NCI-H2227 (cell line): ENCODE results near the gene PLAC1.

Experiments
- DNase-seq: peaks from one replicate; lab custom pipeline; 2025; ENCODE audit not compliant: unreplicated experiment; lab: John Stamatoyannopoulos, UW

The PLAC1 gene

DNA sequence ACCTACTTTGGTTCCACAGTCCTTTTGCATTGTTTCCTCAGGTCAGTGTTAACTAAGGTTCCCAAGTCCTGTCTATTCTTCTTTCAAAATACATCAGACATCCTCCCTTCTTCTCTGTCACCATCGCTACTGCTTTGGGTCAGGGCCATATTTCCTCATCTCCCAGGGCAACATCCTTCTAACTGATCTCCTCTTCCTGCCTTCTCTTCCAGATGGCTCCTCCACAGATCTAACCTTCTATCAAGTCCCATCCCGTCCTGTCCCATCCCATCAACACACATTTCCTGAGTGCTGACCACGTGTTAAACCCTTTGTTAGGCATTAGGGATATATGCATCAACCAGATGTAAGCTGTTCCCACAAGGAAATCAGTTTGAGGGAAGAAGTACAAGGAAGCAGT lies 25.9 kb downstream of the PLAC1 start:
- DNase-seq: no peak

- peak; percentile 61 for DNase-seq
Observed at GRCh38 chrX:134631426-134632346, 26.6 kb downstream of the PLAC1 start.

- DNase-seq: no peak
Observed at GRCh38 chrX:134628663-134629062, 29.6 kb downstream of the PLAC1 start.

- no peak for DNase-seq
Observed at GRCh38 chrX:134626434-134626833, 31.8 kb downstream of the PLAC1 start.

- no peak for DNase-seq
Observed at GRCh38 chrX:134625315-134625718, 33.0 kb downstream of the PLAC1 start.

DNA sequence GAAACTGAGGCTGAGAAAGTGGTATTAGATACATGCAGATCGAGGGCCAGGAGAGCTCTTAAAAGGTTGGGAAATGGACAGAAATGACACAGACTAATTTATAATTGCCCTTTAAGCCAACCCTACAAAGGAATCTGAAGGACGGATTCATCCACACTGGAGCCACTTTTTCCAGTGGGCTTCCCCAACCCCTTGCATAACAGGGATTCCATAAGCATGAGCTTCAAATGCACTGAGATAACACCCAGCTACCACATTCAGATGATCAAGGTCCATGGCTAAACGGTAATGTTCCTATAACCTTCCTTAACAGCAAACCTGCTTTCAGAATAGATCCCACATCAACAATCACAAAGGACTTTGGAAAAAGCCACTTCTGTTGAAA lies 34.2 kb downstream of the PLAC1 start:
- no peak for DNase-seq

- DNase-seq: no peak
Observed at GRCh38 chrX:134623293-134624045, 34.8 kb downstream of the PLAC1 start.

GRCh38 chrX:134622813-134623185 lies 35.5 kb downstream of the PLAC1 start:
- DNase-seq: no peak

DNA sequence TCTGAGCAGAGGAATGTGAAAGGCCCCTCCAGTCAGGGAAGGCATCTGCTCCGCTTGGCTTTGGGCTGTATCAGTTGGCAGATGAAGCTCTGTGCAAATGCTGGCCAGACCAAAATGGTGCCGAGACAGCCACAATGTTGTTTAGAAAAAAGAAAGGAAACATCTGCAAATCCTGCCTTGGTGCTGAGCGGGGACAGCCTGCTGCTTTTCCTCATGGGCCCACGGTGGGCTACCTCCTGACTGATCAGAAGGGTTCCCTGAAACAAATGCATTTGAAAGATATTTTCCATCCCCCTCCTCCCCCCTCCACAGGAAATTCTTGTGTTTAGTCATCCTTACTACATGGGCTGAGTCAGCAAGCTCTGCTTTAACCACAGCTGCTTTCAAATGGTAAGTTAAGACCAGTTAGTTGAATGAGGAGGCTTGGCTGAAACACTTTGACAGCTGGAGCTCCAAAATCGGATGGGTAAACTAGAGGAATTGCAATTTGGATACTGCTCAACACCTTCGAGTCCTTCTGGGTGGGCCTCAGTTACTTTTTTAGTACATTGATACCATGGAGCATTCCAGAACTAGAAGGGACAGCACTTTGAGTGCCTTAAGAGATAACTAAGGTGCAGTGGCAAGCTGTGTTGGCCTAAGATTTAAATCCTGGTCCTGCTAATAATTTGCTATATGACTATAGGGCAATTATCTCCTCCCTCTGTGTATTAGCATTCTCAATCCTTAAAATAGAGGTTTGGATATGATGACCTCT lies 36.0 kb downstream of the PLAC1 start:
- no peak for DNase-seq

GRCh38 chrX:134619838-134620237 lies 38.4 kb downstream of the PLAC1 start:
- DNase-seq: no peak

DNA sequence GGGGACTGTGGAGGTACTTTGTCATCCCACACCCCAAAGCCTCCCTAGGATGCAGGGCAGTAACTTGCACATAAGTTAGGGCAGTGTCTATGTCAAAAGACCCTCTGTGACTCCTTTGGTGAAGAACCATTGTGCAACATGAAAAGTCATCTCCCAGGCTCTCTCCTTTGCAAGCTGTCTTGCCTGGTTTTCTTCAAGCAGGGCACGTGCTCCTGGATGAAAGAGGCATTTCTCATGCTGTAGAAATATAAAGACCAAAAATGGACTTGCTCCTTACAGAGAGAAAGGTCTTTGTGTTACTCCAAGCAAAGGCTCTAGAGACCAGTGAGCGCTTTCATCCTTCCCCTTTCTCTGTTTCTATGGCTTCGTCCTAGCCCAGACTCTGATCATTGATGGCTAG lies 44.9 kb downstream of the PLAC1 start:
- DNase-seq: no peak

DNA sequence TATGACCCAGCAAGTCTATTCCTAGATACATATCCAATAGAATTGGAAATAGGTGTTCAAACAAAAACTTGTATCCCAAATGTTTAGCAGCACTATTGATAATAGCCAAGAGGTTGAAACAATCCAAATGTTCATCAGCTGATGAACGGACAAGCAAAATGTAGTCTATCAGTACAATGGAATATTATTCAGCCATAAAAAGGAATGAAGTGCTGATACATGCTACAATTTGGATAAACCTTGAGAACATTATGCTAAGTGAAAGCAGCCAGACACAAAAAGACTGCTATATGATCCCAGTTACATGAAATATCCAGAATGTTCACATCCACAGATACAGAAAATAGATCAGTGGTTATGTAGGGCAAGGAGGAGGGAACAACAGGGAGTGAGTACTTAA lies 50.1 kb downstream of the PLAC1 start:
- DNase-seq: no peak

GRCh38 chrX:134607523-134607922 lies 50.7 kb downstream of the PLAC1 start:
- no peak for DNase-seq

- DNase-seq: peak; percentile 46
Observed at GRCh38 chrX:134604701-134605311, 53.5 kb downstream of the PLAC1 start.

- DNase-seq: no peak
Observed at GRCh38 chrX:134603806-134604700, 54.2 kb downstream of the PLAC1 start.

DNA sequence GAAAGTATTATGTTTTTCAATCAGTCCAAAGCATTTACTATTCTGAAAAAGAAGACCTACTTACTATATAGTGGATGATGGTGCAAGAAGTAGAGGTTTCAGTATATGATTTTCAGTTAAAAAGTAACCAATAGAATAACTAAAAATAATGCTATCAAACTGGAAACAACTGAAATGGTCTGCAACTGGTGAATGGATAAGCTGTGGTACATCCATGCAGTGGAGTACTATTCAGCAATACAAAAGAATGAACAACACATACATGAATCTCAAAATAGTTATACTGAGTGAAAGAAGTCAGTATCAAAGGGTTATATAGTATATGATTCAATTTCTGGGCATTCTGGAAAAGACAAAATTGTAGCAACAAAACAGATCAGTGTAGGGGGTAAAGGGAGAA lies 55.9 kb downstream of the PLAC1 start:
- no peak for DNase-seq

- DNase-seq: no peak
Observed at GRCh38 chrX:134601240-134601765, 57.0 kb downstream of the PLAC1 start.

DNA sequence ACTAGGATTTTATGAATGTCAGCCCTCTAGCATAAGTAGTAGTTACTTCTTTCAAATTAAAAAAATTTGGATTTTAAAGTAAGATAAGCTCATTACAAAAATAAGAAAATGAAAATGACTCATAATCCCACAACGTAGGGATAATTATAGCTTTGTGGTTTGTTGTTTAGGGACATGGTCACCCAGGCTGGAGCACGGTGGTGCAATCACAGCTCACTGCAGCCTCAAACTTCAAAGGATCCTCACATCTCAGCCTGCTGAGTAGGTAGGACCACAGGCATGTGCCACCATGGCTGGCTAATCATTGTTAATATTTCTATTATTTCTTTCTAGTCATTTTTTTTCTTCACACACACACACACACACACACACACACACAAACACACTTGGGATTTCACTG lies 57.6 kb downstream of the PLAC1 start:
- no peak for DNase-seq

GRCh38 chrX:134599184-134599914 lies 58.9 kb downstream of the PLAC1 start:
- no peak for DNase-seq
